ENCODE results near the gene ATP5F1E. TPM values are rescaled to one million over a fixed set of nuclear protein-coding genes. Genes with fewer than 3 reads are reported as not detected.

The ATP5F1E gene
- total RNA-seq: 41.7 and 42.4 TPM in 2 replicates

DNA sequence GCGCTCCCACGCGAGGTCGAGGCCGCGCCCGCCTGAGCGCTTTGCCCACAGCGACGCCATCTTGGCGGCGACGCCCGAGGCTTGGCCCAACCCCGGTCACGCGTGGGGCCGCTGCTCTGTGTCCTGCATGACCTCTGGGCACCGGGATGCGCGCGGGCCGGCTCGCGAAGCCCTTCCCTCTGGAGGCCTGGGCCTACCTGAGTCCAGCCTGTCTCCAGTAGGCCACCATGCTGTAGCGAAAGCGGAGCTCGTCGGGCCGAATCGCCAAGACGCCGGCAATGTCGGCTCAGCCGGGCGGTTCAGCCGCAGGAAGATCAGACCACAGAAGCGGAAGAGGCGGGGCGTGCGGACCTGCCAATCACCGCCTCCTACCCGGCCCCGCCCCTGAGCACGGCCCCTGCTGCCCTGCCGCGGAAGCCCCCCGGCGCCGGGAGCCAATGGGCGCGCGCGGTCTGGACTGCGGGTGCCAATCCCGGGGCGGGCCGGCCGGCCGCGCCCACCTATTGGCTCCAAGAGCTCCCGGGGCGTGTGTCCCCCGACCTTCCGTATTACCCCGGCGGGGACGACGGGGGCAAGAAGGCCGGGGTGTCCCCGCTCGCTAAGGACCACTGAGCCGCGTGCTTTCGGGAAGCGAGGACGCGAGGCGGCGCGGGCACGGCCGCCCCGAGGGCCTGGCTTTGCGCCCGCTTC, at the start of gene ATP5F1E:
TSS of gene ATP5F1E (minus strand) at position 313 of the 690 bp plus-strand sequence. CDS start at position 229, 84 bp downstream.
- peak; percentile 78 to 97 for DNase-seq (ENCODE audit: low read depth in 2 of 2)

DNA sequence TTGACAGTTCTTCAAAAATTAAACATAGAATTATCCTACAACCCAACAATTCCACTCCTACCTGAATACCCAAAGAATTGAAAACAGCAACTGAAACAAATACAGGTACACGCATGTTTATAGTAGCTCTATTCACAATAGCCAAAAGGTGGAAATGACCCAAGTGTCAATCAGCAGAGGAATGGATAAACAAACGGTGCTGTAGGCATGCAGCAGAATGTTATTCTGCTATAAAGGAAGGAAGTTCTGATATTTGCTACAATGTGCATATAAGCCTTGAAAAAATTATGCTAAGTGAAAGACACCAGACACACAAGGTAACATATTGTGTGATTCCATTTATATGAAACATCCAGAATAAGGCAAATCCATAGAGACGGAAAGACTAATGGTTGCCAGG, 48.9 kb upstream of the ATP5F1E start:
- peak; percentile 63 to 83 for DNase-seq (ENCODE audit: low read depth in 2 of 2)

DNA sequence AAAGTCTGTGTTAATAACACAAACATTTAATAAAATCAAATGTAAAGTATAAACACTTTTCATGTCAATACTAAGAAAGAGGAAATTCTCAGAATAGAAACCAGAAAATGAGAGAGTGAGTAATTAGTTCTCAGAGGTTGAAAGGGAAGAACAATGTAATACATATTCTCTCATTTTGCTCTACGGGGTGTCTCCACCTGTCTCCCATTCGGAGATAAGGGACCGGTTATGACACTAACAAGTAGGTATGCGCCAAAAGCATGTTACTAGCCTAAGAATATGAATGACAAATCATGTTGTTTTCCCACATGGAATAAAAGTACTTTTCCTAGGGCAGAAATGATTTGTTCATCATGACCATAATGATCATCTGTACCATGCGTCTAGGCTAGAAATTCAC, 46.1 kb upstream of the ATP5F1E start:
- DNase-seq (ENCODE audit: low read depth in 2 of 2): no peak

DNA sequence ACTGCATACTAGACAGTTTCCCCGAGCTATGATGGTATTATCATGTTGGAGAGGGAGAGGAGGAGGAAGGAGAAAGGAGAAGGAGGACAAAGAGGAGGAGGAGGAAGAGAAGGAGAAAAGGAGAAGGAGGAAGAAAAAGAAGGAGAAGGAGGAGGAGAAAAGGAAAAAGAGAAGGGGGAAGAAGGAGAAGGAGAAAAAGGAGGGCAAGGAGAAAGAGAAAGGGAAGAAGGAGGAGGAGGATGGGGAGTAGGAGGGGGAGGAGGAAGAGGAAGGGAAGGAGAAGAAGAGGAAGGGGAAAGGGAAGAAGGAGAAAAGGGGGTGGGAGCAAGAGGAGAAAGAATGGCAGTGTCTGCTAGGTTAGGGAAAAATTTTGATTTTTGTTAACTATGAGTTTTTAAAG, 45.6 kb upstream of the ATP5F1E start:
- no peak for DNase-seq (ENCODE audit: low read depth in 2 of 2)

DNA sequence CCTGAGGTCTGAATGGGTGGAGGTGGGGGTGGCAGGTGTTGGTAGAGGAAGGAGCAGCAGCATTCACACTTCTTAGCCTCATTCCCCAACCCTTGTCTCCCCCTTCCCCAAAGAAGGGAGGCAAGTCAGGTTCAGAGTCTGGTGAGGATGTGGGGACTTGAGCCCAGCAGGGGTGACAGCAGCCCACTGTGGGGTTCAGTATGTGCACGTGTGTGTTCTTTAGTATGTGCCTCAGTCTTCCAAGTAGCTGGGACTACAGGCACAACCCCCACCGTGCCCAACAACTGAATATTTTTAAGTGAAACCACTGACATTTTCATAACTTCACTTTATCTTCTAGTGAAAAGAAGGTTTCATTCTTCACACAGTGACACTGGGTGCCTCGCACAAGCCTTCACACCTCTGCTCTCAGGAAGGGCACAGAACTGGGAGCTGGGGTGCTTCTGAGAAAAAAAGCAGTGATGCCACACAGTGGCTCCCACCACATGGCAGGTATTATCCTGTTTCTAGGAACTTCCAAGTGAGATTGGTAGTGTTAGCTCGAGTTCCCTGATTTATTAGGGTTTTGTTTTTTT, 43.9 kb upstream of the ATP5F1E start:
- DNase-seq (ENCODE audit: low read depth in 2 of 2): no peak

DNA sequence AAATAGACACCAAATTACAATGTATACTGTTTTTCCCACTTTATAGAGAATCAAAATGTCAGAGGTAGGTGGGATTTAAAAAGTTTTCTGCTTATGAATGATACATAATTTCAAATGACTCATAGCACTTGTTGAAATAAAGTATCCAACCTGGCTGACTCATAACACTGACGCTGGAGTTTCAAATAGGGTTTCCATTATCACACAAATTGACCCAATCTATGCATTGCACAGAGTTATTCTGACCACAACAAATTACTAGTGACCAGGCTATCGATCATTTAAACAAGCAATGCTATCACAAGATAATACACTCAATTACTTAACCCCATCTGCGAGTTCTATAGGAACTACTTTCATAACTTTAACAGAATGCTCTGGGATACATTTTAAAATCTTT, 42.3 kb upstream of the ATP5F1E start:
- peak in 1 of 2 donors; percentile 7 for DNase-seq (ENCODE audit: low read depth in 2 of 2)

DNA sequence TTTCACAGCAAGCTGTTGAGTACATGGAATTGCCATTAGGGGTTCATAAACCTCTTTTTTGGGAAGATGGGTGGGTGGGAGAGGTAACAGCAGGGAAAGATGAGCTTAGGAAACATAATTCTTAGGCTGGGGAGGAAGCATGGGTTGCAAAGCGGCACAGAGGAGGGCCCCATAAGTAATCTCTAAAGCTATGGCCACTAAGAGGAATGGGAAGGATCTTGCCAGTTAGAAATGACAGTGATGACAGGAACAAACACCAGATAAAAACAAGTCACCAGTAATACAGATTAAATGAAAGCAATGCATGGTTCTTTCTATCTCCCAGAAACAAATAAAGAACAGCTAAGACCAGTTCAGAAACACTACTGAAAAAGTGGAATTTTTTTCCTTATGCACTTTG, 41.4 kb upstream of the ATP5F1E start:
- no peak for DNase-seq (ENCODE audit: low read depth in 2 of 2)

DNA sequence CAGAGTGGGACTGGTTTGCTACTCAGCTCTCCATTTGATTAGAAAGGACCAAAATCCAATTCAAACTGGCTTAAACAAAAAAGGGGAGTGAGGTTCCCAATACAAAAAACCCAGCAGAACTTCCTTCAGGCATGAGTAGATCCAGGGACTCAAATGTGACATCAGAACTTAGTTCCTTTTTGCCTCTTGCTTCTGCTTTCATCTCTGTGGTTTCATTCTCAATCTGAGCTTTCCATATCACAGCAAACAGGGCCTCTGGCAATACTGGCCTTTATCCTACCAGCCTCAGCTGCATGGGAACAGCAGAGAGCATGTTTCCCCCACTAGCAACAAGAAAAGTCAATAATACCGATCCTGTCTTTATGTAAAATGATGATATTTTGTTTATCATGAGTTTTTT, 39.1 kb upstream of the ATP5F1E start:
- DNase-seq (ENCODE audit: low read depth in 2 of 2): no peak

DNA sequence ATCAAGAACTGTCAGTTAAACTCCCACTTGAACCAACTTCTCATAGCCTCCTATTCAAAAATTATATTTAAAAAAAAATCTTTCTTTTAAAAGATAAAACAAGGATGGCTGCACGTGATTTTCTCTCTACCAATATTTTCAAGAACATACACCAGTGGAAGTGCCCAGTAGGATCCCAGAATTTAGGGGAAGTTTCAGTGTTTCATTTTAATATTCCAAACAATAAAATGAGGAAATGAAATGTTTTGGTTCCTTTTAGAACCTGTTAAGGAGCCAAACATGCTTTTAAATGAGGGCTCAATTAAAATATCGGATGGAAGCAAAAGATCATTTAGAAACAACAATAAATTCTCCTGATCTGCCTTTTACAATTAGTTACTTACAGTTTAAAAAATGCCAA, 36.9 kb upstream of the ATP5F1E start:
- DNase-seq (ENCODE audit: low read depth in 2 of 2): no peak

DNA sequence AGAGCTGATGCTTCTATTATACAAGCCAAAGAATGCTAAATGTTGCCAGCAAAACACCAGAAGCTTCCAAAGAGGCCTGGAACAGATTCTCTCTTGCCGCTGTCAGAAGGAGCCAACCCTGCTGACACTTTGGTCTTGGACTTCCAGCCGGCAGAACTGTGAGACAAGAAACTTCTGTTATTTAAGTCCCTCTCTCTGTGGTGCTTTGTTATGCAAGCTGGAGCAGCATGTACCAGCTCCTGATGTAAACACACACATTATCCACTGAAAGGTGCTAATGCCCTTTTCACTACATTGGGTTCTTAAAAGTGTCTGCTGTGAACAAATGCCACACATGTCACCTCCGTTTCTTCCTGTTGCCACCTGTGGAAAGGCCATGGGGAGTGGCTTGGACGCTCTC, 36.4 kb upstream of the ATP5F1E start:
- DNase-seq (ENCODE audit: low read depth in 2 of 2): no peak

DNA sequence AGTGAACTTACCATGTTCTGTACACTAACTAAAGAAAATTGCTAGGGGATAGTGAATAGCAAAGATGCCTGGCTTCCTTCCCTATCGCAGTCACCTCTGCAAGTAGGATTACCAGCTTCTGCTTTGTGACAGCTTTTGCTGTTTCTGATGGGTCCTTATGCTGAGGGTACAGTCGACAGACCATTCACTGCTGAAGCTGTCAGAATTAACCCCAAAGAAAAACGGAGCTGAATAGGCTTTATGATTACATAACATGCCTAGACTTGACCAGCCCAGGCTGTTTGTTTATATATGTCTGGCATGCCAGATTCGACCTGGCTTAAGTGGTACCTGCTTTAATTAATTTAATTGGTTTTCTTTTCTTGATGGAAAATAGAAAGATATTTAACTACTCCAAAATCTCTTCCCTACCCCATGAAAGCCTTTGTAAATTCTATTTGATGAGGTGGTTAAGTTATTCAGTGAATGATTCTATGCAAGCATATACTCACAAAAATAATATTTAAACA, 32.1 kb upstream of the ATP5F1E start:
- DNase-seq (ENCODE audit: low read depth in 2 of 2): no peak

DNA sequence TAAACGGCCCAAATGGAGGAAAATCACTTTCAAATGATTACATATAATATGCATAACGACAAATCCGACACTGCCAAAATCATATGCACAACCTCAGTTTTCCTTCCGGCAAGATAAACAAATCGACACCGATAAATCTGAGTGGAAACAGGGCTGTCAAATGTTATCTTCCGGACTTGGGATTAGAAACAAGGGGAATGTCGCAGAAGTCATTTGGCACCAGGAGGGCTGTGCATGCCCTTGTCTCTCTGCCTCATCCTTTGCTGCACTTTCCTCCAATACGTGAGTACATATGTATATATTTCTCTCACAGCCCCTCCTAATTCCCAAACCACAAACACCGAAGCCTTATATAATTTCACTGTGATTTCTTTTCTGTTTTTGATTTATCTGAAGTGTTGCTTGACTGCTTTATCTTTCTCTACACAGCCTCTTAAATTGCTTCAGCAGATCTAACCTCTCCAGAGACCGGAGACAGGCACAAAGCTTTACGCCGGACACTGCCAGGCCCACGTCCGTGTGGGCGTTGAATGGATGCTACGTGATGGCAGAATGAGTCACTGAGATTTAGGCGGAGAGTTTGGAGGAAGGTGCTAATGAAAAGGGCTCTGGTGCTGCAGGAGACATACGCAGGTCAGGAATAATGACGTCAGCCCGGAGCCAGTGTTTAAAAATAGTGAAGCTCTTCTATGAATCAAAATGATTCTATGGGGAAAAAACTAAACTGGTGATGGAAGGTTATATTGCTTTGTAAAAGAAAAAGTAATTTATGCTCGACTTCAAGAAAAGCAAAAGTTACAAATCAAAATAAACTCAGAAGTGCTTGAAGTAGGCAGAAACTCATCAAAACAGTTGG, 31.5 kb upstream of the ATP5F1E start:
- peak; percentile 78 to 85 for DNase-seq (ENCODE audit: low read depth in 2 of 2)

DNA sequence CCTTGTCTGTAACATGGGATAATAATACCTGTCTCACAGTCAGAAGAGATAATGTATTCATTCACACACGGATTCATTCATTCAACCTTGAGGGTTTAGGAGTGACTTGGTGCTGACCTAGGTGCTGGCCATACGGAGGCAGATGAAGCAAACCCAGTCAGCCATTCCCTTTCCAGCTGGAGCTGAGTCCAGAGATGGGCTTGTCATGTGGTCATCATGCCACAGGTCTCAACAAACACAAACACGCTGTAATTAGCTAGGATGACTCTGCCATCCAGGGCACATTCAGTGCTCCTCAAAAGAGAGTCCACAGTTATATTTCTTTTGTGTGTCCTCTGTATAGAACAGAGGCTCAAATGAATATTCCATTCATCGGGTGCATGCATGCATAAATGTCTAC, 29.9 kb upstream of the ATP5F1E start:
- DNase-seq (ENCODE audit: low read depth in 2 of 2): no peak

DNA sequence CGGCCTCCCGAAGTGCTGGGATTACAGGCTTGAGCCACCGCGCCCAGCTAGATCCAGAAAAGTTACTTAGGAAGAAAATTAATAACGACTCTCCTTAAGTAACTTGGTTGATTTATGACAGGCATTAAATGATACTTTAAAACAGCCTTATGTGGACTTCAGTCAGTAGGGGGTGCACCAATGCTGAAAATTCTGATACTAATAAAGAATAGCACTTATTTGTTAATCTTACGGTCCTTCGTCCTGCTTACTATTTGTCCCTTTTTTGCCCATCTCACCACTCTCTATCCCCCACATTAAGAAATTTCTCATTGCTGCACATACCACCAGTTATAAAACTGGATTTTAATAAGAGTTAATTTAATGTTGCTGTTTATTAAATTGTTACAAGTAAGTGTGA, 23.2 kb upstream of the ATP5F1E start:
- peak in 1 of 2 donors; percentile 58 for DNase-seq (ENCODE audit: low read depth in 2 of 2)

DNA sequence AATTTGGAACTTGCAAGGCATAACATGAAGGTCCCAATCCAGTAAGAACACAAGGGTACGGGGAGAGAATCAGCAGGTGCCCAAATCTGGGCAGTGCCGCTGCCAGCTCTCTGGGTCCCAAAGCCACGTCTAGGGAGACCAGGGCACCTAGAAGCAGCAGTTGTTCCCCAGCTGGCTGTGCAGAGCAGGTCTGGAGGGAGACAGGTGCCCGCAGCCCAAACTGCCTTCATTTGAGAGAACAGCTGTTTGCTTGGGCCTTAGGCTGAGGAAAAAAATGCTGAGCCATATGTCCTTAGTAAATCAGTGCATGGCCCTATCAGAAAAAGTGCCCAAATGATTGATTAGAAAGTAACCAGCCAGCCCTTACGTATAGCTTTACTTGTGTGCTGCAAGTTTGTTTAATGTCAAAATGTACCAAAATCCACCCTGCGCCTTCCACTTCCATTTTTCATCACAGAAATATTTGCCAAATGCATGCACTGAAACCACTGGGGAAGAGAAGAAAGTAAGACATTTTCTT, 19.6 kb upstream of the ATP5F1E start:
- no peak for DNase-seq (ENCODE audit: low read depth in 2 of 2)

DNA sequence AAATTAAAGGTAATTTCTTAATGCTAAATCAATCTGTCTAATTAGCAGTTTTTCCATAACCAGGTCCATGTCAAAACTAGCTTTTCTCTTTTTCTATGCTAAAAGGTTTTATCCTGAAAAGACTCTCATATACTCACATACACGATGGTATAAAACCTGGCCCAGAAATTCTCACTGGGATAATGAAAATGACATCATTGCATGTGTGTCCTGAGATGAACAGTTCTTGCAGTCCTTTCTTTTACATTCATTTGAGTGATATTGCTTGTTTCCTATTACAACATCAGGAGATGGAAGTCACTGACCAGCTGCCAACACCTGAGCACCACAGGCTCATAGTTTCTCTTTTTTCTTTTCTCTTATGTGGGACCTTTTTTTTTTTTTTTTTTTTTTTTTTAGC, 18.3 kb upstream of the ATP5F1E start:
- no peak for DNase-seq (ENCODE audit: low read depth in 2 of 2)

DNA sequence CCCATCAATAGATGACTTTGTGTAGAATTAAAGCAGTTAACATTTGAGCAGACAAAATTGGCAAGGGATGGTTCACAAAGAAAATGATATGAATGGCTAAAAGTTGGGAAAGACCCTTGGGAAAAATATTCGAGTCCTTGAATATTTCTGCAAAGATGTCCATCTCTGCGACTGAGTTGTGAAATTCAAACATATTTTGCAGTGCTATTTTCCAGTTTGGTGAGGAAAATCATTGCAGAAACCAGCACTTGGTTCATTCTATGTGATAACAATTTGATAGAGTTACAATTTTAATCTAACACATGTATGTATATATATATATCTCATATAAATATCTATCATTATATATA, 16.5 kb upstream of the ATP5F1E start:
- DNase-seq (ENCODE audit: low read depth in 2 of 2): no peak

DNA sequence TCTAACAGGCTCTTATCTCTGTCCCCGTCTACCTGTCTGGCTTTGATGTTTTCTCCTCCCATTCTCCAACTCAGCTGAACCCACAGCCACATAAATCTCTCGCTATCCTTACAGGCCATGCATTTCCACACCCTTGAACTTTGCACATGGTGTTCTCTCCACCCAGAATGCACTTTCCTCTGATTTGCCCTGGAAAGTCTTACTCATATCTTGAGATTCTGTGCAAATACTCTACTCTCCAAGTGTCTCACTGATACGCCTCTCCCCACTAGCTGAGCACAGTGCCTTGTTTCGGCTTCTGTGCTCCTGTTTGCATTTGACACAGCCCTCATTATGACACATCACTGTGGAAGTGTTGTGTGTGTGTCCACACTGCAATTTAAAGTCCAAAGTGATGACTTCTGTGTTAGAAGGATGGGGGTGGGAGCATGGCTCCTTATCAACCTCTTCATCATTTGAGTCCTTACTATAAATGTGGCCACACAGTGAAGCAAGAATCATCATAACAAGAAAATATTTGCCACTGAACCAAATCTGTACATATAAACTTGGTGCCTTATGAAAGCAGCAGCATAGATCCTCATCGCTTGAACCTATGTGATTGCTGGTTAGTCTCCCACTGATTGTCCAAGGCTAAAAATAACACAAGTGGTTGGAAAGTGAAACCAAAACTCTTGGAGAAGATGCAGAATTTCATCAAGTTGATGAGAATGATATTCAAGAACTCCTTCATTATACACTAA, 16.0 kb upstream of the ATP5F1E start:
- no peak for DNase-seq (ENCODE audit: low read depth in 2 of 2)

DNA sequence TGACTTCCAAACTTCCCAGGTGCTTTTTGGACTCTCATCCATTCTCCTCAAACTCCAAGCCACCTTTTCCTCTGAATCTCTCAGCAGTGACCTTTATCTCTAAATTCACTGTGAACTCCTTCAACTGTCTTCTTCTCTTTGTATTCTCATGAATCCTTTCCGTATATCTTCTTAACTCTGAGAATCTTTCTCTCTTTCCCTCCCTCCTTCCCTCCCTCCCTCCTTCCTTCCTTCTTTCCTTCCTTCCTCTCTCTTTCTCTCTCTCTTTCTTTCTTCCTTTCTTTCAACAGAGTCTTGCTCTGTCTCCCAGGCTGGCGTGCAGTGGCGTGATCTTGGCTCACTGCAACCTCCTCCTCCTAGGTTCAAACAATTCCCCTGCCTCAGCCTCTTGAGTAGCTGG, 14.7 kb upstream of the ATP5F1E start:
- no peak for DNase-seq (ENCODE audit: low read depth in 2 of 2)

DNA sequence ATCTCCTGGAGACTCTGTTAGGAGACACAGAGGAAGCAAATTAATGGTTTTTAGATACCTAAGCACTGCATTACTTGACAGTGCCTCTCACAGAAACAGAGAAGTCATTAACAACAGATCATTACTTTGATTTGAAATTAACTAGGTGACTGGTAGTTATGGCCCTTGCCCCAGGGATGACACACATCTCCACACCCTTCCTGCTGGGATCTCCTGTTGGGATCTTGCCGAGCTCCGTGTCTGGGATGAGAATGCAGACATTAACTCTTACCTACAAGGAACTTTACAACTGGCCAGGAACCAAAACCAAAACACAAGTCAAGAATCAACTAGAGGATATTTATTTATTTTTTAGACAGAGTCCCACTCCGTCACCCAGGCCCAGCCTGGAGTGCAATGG, 12.7 kb upstream of the ATP5F1E start:
- DNase-seq (ENCODE audit: low read depth in 2 of 2): no peak

DNA sequence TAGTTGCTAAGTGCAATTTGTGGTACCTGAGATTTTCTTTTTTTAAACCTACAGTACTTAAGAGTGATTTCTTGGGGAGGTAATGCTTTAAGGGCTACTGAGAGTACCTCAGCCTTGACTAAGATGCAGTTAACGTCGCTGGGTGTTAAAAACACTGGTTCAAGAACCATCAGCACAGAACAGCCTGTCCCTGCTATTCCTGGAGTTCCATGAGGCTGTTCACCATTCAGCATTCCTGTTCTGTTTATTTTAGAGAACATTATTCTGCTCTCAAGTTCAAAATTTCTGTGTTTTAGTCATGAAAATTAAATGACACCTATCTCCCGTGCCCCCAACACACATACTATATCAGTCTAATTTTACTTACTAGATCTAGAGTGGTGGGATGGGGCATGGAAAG, 12.2 kb upstream of the ATP5F1E start:
- no peak for DNase-seq (ENCODE audit: low read depth in 2 of 2)

DNA sequence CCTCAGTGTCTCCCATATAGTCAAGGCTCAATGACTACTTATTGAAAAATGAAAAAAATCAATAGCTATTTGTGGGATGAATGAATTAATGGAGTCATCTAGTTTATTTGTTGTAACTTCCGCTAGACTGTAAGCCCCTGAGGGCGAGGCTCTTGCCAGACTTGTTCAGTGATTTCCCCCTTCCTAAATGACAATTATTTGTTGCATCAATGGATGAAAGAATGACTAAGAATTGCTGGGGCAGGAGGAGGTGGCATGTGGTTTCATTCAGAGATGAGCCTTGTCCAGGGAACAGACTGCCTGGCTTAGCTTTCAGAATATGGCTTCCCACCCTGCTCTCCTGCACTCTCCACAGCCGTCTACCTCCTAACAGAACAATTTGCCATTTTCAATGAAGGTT, 11.6 kb upstream of the ATP5F1E start:
- DNase-seq (ENCODE audit: low read depth in 2 of 2): no peak
